HG03066 (cell line): ENCODE results near the gene TTI1.
"Not testable (repeated sequence)": the region's sequence is repeated elsewhere in the genome, so short reads cannot be mapped to it uniquely, and the experiment has no call there.

ENCODE experiments used
- ATAC-seq: cut with Tn5 transposase; IDR thresholded peaks from one replicate; pipeline ENCODE4 v1.9.1; 2021; ENCODE audit warnings: low read depth; ENCODE audit not compliant: unreplicated experiment

The TTI1 gene

GRCh38 chr20:37971561-37972127, 61.6 kb downstream of the TTI1 start:
- no peak for ATAC-seq

- no peak for ATAC-seq
Measured at GRCh38 chr20:37970856-37971245, 62.4 kb downstream of the TTI1 start.

- ATAC-seq: no peak
Measured at GRCh38 chr20:37969949-37970855, 63.1 kb downstream of the TTI1 start.

- no peak for ATAC-seq
Measured at GRCh38 chr20:37968841-37969401, 64.3 kb downstream of the TTI1 start.

- not testable (repeated sequence) for ATAC-seq
Measured at GRCh38 chr20:37963483-37963882, 69.8 kb downstream of the TTI1 start.

GRCh38 chr20:37961066-37961465, 72.2 kb downstream of the TTI1 start:
- ATAC-seq: no peak

- ATAC-seq: no peak
Measured at GRCh38 chr20:37958856-37959520, 74.3 kb downstream of the TTI1 start.

- no peak for ATAC-seq
Measured at GRCh38 chr20:37956107-37956585, 77.1 kb downstream of the TTI1 start.

- no peak for ATAC-seq
Measured at GRCh38 chr20:37955511-37955910, 77.7 kb downstream of the TTI1 start.

- ATAC-seq: no peak
Measured at GRCh38 chr20:37954626-37955025, 78.6 kb downstream of the TTI1 start.

GRCh38 chr20:37954190-37954589, 79.1 kb downstream of the TTI1 start:
- ATAC-seq: no peak

GRCh38 chr20:37948956-37949355, 84.3 kb downstream of the TTI1 start:
- no peak for ATAC-seq

- no peak for ATAC-seq
Measured at GRCh38 chr20:37947943-37948342, 85.3 kb downstream of the TTI1 start.

GRCh38 chr20:37946946-37947345, 86.3 kb downstream of the TTI1 start:
- ATAC-seq: no peak

- no peak for ATAC-seq
Measured at GRCh38 chr20:37945091-37945547, 88.1 kb downstream of the TTI1 start.

GRCh38 chr20:37944456-37944981, 88.7 kb downstream of the TTI1 start:
- ATAC-seq: no peak

- ATAC-seq: no peak
Measured at GRCh38 chr20:37943501-37944455, 89.5 kb downstream of the TTI1 start.

GRCh38 chr20:37943033-37943432, 90.2 kb downstream of the TTI1 start:
- ATAC-seq: no peak

- no peak for ATAC-seq
Measured at GRCh38 chr20:37941992-37942391, 91.3 kb downstream of the TTI1 start.

- no peak for ATAC-seq
Measured at GRCh38 chr20:37941332-37941731, 91.9 kb downstream of the TTI1 start.
